Measurements from ENCODE around the gene COL19A1.

COL19A1 gene

GRCh38 chr6:70168681-70169377 lies 302.5 kb downstream of the COL19A1 start:
- no peak overlapping the region for H3K4me3 ChIP-seq (ENCODE audit: low read depth, low read length)
- no peaks in the 10 kb centered on the region for H3K9me3 ChIP-seq (ENCODE audit: control insufficient read depth, insufficient read depth, low read length)
- no peak overlapping the region for H3K27ac ChIP-seq (ENCODE audit: low read depth, low read length)
- no peaks in the 10 kb centered on the region for H3K36me3 ChIP-seq (ENCODE audit: control insufficient read depth, insufficient read depth, low read length)
- H3K4me1 ChIP-seq (ENCODE audit: control insufficient read depth, insufficient read depth, low read length): peaks cover 5% of the 10 kb centered on the region; the same call in 1 of the 2 replicates
- H3K9ac ChIP-seq (ENCODE audit: low read depth, low read length): no peak overlapping the region
- no peaks in the 10 kb centered on the region for H3K27me3 ChIP-seq (ENCODE audit: control insufficient read depth, insufficient read depth, low read length)

- Histone ChIP-seq H3K9me3 (ENCODE audit: control insufficient read depth, insufficient read depth, low read length) (no peaks in the 10 kb centered on the region), H3K9ac (ENCODE audit: low read depth, low read length) (no peak overlapping the region), H3K4me3 (ENCODE audit: low read depth, low read length) (no peak overlapping the region), H3K27ac (ENCODE audit: low read depth, low read length) (no peak overlapping the region), H3K4me1 (ENCODE audit: control insufficient read depth, insufficient read depth, low read length) (peaks cover under 1% of the 10 kb centered on the region; the same call in 1 of the 2 replicates), H3K27me3 (ENCODE audit: control insufficient read depth, insufficient read depth, low read length) (no peaks in the 10 kb centered on the region), H3K36me3 (ENCODE audit: control insufficient read depth, insufficient read depth, low read length) (no peaks in the 10 kb centered on the region)
These were observed 304.9 kb downstream of the COL19A1 start for GRCh38 chr6:70171236-70171635.

GRCh38 chr6:70172252-70172651 lies 305.9 kb downstream of the COL19A1 start:
- H3K27me3 ChIP-seq (ENCODE audit: control insufficient read depth, insufficient read depth, low read length): no peaks in the 10 kb centered on the region
- no peak overlapping the region for H3K27ac ChIP-seq (ENCODE audit: low read depth, low read length)
- no peak overlapping the region for H3K9ac ChIP-seq (ENCODE audit: low read depth, low read length)
- H3K9me3 ChIP-seq (ENCODE audit: control insufficient read depth, insufficient read depth, low read length): no peaks in the 10 kb centered on the region
- H3K36me3 ChIP-seq (ENCODE audit: control insufficient read depth, insufficient read depth, low read length): no peaks in the 10 kb centered on the region
- no peak overlapping the region for H3K4me3 ChIP-seq (ENCODE audit: low read depth, low read length)
- no peaks in the 10 kb centered on the region for H3K4me1 ChIP-seq (ENCODE audit: control insufficient read depth, insufficient read depth, low read length)

- Histone ChIP-seq H3K4me3 (ENCODE audit: low read depth, low read length) (no peak overlapping the region), H3K27me3 (ENCODE audit: control insufficient read depth, insufficient read depth, low read length) (no peaks in the 10 kb centered on the region), H3K4me1 (ENCODE audit: control insufficient read depth, insufficient read depth, low read length) (no peaks in the 10 kb centered on the region), H3K36me3 (ENCODE audit: control insufficient read depth, insufficient read depth, low read length) (no peaks in the 10 kb centered on the region), H3K9me3 (ENCODE audit: control insufficient read depth, insufficient read depth, low read length) (no peaks in the 10 kb centered on the region), H3K27ac (ENCODE audit: low read depth, low read length) (no peak overlapping the region), H3K9ac (ENCODE audit: low read depth, low read length) (no peak overlapping the region)
These were observed 309.4 kb downstream of the COL19A1 start for GRCh38 chr6:70175770-70176169.

GRCh38 chr6:70176842-70177550 lies 310.6 kb downstream of the COL19A1 start:
- Histone ChIP-seq H3K9ac (ENCODE audit: low read depth, low read length) (no peak overlapping the region), H3K36me3 (ENCODE audit: control insufficient read depth, insufficient read depth, low read length) (no peaks in the 10 kb centered on the region), H3K4me3 (ENCODE audit: low read depth, low read length) (no peak overlapping the region), H3K4me1 (ENCODE audit: control insufficient read depth, insufficient read depth, low read length) (no peaks in the 10 kb centered on the region), H3K27me3 (ENCODE audit: control insufficient read depth, insufficient read depth, low read length) (no peaks in the 10 kb centered on the region), H3K27ac (ENCODE audit: low read depth, low read length) (no peak overlapping the region), H3K9me3 (ENCODE audit: control insufficient read depth, insufficient read depth, low read length) (no peaks in the 10 kb centered on the region)

GRCh38 chr6:70180183-70180900 lies 314.0 kb downstream of the COL19A1 start:
- no peaks in the 10 kb centered on the region for H3K4me1 ChIP-seq (ENCODE audit: control insufficient read depth, insufficient read depth, low read length)
- H3K9me3 ChIP-seq (ENCODE audit: control insufficient read depth, insufficient read depth, low read length): no peaks in the 10 kb centered on the region
- H3K27me3 ChIP-seq (ENCODE audit: control insufficient read depth, insufficient read depth, low read length): no peaks in the 10 kb centered on the region
- no peaks in the 10 kb centered on the region for H3K36me3 ChIP-seq (ENCODE audit: control insufficient read depth, insufficient read depth, low read length)
- no peak overlapping the region for H3K9ac ChIP-seq (ENCODE audit: low read depth, low read length)
- H3K4me3 ChIP-seq (ENCODE audit: low read depth, low read length): no peak overlapping the region
- no peak overlapping the region for H3K27ac ChIP-seq (ENCODE audit: low read depth, low read length)

GRCh38 chr6:70180901-70181599 lies 314.7 kb downstream of the COL19A1 start:
- Histone ChIP-seq H3K27ac (ENCODE audit: low read depth, low read length) (no peak overlapping the region), H3K9ac (ENCODE audit: low read depth, low read length) (no peak overlapping the region), H3K4me3 (ENCODE audit: low read depth, low read length) (no peak overlapping the region), H3K27me3 (ENCODE audit: control insufficient read depth, insufficient read depth, low read length) (no peaks in the 10 kb centered on the region), H3K9me3 (ENCODE audit: control insufficient read depth, insufficient read depth, low read length) (no peaks in the 10 kb centered on the region), H3K4me1 (ENCODE audit: control insufficient read depth, insufficient read depth, low read length) (no peaks in the 10 kb centered on the region), H3K36me3 (ENCODE audit: control insufficient read depth, insufficient read depth, low read length) (no peaks in the 10 kb centered on the region)

GRCh38 chr6:70183538-70183937 lies 317.2 kb downstream of the COL19A1 start:
- Histone ChIP-seq H3K4me1 (ENCODE audit: control insufficient read depth, insufficient read depth, low read length) (no peaks in the 10 kb centered on the region), H3K4me3 (ENCODE audit: low read depth, low read length) (no peak overlapping the region)

GRCh38 chr6:70184723-70185122 lies 318.4 kb downstream of the COL19A1 start:
- Histone ChIP-seq H3K36me3 (ENCODE audit: control insufficient read depth, insufficient read depth, low read length) (no peaks in the 10 kb centered on the region), H3K4me3 (ENCODE audit: low read depth, low read length) (no peak overlapping the region), H3K4me1 (ENCODE audit: control insufficient read depth, insufficient read depth, low read length) (no peaks in the 10 kb centered on the region), H3K9ac (ENCODE audit: low read depth, low read length) (no peak overlapping the region), H3K9me3 (ENCODE audit: control insufficient read depth, insufficient read depth, low read length) (no peaks in the 10 kb centered on the region), H3K27ac (ENCODE audit: low read depth, low read length) (no peak overlapping the region), H3K27me3 (ENCODE audit: control insufficient read depth, insufficient read depth, low read length) (no peaks in the 10 kb centered on the region)

More at GRCh38 chr6:70183538-70183937, 317.2 kb downstream of the COL19A1 start:
- H3K27me3 ChIP-seq (ENCODE audit: control insufficient read depth, insufficient read depth, low read length): no peaks in the 10 kb centered on the region
- H3K36me3 ChIP-seq (ENCODE audit: control insufficient read depth, insufficient read depth, low read length): no peaks in the 10 kb centered on the region
- no peaks in the 10 kb centered on the region for H3K9me3 ChIP-seq (ENCODE audit: control insufficient read depth, insufficient read depth, low read length)
- H3K27ac ChIP-seq (ENCODE audit: low read depth, low read length): no peak overlapping the region
- no peak overlapping the region for H3K9ac ChIP-seq (ENCODE audit: low read depth, low read length)

GRCh38 chr6:70186461-70186860 lies 320.1 kb downstream of the COL19A1 start:
- no peak overlapping the region for H3K4me3 ChIP-seq (ENCODE audit: low read depth, low read length)
- no peaks in the 10 kb centered on the region for H3K9me3 ChIP-seq (ENCODE audit: control insufficient read depth, insufficient read depth, low read length)
- no peaks in the 10 kb centered on the region for H3K27me3 ChIP-seq (ENCODE audit: control insufficient read depth, insufficient read depth, low read length)
- no peaks in the 10 kb centered on the region for H3K36me3 ChIP-seq (ENCODE audit: control insufficient read depth, insufficient read depth, low read length)
- no peak overlapping the region for H3K9ac ChIP-seq (ENCODE audit: low read depth, low read length)
- H3K4me1 ChIP-seq (ENCODE audit: control insufficient read depth, insufficient read depth, low read length): no peaks in the 10 kb centered on the region
- no peak overlapping the region for H3K27ac ChIP-seq (ENCODE audit: low read depth, low read length)

All from HUES48 (cell line).